ENCODE results near the gene TRIL.

- TF ChIP-seq CTCF (conservative IDR thresholded peaks at IDR 0.05): no peak
- no peak for TF ChIP-seq ZFX (IDR thresholded peaks at IDR 0.05)
These were observed 21.6 kb upstream of the TRIL start for GRCh38 chr7:28979776-28980175.

Measured in C4-2B (cell line).